Posterior cingulate gyrus (tissue), 11 donors: ENCODE measurements around the gene CENPP.

ENCODE experiments used
- DNase-seq, 10 donors: peaks; one replicate each; pipeline versions ENCODE4 v3.0.0 to v3.0.0-alpha.2; 2020 to 2021; ENCODE audit warnings: mixed read lengths in 3 of 10
- intact Hi-C: fragments of 100-400 bp; cut with DNase I; formaldehyde crosslinking; loops from one replicate; pipeline ENCODE4 v1.15.1; 2023

The CENPP gene

DNA sequence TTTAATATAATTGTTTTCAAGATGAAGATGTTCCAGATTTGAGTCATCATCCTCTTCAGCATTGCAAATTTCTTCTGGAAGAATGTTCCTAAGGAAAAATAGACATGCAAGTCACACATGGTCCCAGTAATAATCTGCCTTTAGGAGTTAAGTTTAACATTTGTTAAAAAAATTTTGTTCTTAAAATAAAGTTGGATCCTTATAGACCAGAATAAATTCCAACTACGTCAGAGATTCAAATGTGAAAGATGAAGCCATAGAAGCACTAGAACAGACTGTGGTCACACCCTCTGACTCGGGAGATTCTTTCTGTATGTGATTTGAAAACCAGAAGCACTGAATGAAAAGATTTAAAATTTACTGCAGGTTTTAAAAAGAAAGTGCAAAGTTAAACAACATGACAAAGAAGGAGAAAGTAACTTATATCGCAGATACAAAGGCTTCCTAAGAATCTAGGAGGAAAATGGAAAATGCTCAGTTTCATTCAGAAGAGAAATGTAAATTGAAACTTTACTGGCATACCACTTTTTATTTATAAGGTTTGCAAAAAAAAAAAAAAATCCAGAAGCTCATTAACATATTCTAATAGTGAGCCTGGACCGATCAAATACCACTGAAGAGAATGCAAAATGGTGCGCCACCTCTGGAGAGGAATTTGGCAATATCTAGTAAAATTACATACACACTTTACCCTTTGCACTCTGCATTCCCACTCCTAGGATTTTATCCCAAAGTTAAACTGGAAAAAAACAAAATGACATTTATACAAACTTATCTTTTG, 170.8 kb downstream of the CENPP start:
- intact Hi-C loops: no loop called here

DNA sequence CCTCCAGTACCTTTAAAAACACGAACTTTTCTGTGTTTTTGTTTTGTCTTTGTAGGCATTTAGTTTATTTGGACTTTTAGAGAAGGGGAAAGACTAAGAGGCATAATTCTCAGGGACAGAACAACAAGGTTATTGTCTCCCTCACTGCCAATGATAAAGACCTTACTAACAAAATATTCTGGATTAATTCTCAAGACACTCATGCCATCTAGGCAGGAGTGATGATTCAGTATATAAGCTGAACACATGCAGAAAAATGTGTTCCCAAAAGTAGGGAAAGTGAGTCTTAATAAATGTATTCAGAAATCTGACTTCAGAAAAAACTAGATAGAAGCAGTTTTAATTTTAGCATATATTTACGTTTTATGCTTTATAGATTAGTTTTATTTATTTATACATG, 173.9 kb downstream of the CENPP start:
- intact Hi-C loops: loop anchor here (10.0 kb wide), 1 partner anchor 115 kb away; no protein-coding TSS in a partner anchor

More for the DNA sequence above, 170.8 kb downstream of the CENPP start:
- DNase-seq: no peak

DNA sequence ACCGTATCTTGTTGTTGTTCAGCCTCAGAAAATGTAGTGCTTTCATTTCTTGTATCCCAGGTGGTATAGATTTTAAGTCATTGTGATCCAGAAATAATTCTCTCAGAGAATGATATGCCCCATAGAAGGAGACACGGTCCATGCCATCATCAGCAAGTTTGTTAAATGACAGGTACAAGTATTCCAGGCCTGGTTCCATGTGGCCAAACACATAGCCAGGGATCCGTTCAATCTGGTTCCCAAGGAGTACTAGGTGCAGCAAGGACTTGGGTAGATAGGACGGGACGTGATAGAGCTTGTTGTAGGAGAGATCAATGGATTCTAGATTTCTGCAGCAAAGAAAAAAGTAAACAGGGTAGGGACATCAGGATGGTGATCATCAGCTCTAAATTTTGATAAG, 175.0 kb downstream of the CENPP start:
- DNase-seq: no peak
- intact Hi-C loops: loop anchor here (10.0 kb wide), 1 partner anchor 114 kb away; no protein-coding TSS in a partner anchor

More for the DNA sequence above, 173.9 kb downstream of the CENPP start:
- DNase-seq: no peak

DNA sequence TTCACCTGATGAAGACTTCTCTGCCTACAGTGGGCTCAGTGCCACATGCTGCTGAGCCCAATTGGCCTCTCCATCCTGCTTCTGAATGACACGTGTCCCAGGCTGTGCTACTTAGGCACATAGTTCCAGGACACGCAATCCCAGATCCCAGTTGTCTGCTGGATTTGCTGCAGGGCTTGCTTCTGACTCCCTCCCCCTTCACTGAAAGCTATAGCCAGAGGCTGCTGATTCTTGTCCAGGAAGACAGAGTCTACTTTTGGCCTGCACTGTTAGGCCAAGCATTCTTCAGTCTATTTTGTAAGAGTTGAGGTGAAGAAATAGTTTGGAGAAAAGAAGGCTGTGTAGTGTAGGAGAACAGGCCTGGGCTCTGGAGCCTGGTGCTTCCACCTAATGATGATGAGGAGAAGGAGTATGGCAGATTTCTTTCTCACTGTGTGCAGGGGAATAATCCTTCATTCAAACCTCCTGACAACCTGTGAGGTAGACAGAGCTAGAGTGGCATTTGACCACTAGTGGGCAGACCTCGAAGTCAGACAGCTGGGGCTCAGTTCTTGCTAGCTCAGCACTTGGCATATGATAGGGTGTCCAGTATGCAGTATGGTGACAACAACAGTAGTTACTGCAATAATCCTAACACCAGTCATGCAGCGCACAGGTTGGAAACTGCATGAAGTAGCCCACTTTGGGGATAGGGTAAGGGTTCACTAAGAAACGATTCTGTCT, 176.1 kb downstream of the CENPP start:
- intact Hi-C loops: loop anchor here (10.0 kb wide), 1 partner anchor 113 kb away; no protein-coding TSS in a partner anchor
- DNase-seq: peak in 1 of 10 donors; percentile 14

DNA sequence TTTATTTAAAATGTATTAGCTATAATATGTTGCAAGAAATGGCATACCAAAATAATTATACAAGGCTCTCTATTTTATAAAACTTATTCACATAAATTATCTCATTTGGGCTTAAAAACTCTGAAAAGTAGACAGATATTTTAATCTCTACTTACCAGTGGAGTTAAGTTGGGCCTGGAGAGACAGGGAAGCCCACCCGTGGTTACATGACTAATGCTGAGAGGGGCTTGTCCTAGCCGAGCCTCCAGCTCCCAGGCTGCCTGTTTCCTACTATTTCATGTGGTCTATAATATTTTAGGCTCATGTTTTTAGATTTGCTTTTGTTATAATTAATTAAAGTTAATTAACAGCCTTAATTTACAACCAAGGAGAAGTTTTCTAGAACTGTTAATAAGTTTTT, 177.4 kb downstream of the CENPP start:
- no peak for DNase-seq
- intact Hi-C loops: loop anchor here (10.0 kb wide), 1 partner anchor 112 kb away; no protein-coding TSS in a partner anchor

DNA sequence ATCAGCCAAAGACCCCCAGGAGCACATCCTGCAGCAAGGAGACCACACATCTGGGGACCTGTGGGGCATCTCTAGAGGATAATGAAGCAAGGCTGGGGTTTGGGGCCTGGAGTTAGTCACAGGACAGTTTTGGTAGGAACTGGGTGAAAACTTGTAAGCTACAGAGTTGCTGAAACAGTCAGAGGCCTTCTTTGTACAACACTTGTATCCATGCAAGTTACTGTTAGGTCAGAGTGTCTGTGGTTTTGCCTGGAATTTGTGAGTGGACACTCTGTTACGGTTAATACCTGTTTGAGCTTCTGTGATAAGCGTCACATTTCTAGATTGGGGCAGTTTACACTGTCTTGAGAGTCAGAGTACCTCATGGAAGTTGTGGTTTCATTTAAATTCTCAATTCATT, 179.1 kb downstream of the CENPP start:
- DNase-seq: no peak
- intact Hi-C loops: loop anchor here (10.0 kb wide), 1 partner anchor 110 kb away; no protein-coding TSS in a partner anchor

DNA sequence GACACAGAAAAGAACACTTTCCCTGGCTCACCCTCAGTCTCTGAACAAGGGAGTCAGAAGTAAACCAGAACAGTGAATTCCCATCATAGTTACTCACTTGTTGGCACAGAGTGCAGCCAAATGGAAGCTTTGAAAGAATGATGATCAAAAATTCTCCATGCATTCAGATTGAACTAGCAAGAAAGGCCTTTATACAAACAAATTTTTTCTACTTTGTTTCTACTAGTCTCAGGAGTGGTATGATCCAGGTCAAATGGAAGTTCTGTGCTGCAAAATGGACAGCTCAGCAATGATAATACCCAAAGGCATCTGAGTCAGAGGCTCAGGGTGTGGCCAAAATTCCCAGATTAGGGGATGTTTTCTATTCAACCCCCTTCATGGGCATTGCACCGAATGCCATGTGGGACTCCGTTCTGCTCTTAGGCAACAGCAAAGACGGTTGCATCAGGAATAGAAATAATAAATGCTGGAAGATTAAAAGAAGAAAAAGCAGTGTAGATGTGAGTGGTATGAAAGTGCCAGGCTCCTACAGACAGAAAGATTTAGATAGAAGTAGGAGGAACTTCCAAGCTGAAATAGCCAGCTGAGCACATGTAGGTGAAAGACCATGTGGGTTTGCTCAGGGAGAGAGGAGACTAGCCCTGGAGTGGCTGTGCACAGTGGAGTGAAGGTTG, 180.6 kb downstream of the CENPP start:
- no peak for DNase-seq
- intact Hi-C loops: loop anchor here (10.0 kb wide), 1 partner anchor 108 kb away; no protein-coding TSS in a partner anchor

DNA sequence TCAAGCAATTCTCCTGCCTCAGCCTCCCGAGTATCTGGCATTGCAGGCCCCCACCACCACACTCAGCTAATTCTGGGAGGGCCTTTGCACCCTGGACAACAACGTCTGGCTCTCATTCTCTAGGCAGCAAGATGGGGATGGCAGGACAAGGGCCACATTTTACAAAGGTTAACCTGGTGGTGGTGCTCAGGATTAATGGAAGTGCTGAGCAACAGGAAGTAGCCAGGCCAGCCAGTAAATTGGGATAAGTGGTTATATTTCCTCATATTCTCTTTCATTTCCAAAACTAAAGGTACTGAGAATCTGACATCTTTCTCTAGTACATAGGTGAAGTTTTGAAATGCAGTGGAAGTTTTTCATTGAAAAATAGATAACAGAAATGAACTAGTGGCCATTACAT, 181.3 kb downstream of the CENPP start:
- intact Hi-C loops: loop anchor here (10.0 kb wide), 1 partner anchor 108 kb away; no protein-coding TSS in a partner anchor
- peak in 1 of 10 donors; percentile 26 for DNase-seq

DNA sequence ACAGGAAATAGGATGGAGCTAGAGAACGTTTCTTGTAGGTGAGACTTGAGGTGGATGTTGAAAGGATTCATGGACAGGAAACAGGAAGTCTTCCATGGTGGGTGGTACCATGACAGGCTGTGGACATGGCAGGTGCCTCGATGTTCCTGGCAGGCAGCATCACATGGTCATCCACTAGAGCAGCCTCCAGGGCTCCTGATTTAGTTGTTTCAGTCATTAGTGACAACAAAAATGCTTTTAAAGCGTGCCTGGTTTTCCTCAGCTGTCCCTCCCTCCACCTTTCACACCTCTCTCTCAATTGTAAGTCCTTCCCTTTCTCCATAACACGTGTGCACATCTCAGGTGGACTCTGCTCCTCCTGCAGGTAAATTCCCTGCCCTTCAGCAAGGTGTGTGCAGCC, 181.7 kb downstream of the CENPP start:
- intact Hi-C loops: loop anchor here (10.0 kb wide), 1 partner anchor 107 kb away; no protein-coding TSS in a partner anchor

DNA sequence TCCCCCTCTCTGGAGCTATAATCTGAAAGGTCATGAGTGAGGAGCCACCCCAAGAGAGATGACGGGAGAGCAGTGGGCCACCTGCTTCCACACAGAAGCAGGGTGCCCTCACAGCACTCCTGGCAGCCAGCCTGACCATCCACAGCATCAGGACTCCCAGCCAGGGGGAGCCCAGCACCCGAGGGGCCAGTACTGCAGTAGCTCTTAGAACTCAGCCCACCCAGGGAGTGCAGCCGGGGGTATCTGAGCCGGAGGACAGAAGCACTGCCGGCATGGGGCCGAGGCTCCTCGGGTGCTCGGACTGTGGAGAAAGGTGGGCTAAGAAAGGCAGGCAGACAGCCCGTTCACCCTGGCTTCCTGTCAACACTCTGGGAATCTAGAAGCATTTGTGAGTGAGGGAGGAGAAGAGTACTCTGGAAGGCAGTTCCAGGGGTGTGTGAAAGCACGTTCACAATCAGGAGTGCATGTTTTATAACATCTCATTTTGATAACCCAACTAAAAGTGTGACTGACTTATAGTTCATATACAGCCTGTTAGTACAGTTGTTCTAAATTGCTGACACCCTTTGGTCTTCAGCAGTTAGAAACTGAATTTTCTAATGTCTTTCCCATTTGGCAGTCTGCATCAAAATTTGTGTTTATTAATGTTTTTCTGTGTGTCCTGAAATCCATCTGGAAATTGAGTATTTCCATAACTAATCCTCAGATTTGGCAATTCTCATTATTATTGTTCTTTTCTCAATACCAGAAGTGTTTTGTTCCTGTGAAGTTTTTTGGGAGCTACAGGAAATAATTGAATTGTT, 182.5 kb downstream of the CENPP start:
- peak in 2 of 10 donors; percentile 64 to 69 for DNase-seq
- intact Hi-C loops: loop anchor here (10.0 kb wide), 1 partner anchor 107 kb away; no protein-coding TSS in a partner anchor

More for the DNA sequence above, 181.7 kb downstream of the CENPP start:
- DNase-seq: no peak

DNA sequence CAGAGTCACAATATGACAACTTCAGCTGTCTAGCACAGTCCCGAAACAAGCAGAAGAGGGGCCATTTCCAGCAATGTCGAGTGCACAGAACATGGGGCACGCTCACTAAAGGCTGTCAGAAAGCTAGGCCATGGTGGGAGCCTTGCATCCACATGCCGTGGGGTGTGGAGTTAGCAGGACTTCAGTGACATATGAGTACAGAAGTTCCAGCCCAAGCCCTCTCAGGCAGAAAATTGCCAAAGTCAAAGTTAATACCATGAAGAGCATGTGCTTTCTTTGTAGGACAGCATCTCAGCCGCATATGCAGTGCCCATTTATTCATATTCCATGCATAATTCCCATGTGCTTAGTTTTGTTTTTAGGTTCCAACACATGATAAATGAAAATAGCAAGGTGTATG, 183.3 kb downstream of the CENPP start:
- DNase-seq: no peak
- intact Hi-C loops: loop anchor here (10.0 kb wide), 1 partner anchor 106 kb away; no protein-coding TSS in a partner anchor

DNA sequence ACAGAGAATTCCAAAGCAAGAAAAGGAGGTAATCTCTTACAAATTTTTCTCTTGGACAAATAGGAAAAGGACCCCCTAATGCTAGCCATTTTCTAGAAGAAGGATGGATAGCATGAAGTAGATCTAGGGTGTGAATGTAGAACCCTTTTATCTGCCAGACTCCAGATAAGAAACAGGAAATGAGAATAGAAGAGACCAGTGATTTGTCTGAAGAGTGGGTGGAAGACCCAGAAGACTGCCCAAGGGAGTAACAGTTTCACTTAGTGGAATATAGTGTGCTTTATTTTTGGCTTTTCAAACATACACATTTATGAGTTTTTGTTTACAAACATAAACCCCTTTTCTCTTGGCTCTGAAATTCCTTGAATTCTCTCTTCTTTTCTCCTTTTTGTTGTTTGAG, 185.0 kb downstream of the CENPP start:
- intact Hi-C loops: no loop called here
- DNase-seq: no peak

DNA sequence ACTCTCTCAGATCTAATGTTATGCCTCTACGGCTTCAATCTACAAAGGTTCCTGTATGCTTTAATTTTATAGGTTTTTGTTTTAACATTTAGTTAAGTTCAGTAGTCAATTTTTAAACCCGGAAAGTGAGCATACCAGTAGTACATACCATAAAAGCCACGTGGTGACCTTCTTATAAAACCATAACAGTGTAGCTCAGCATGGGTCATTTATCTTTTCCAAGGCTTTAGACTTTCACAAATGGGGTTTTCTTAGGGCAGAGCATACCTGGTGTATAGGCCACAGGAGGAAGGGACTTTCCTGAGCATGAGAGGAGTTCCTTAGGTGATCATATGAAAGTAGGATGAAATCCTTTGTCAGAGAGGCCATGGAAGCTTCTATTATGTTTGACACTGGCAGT, 186.9 kb downstream of the CENPP start:
- DNase-seq: no peak
- intact Hi-C loops: no loop called here

DNA sequence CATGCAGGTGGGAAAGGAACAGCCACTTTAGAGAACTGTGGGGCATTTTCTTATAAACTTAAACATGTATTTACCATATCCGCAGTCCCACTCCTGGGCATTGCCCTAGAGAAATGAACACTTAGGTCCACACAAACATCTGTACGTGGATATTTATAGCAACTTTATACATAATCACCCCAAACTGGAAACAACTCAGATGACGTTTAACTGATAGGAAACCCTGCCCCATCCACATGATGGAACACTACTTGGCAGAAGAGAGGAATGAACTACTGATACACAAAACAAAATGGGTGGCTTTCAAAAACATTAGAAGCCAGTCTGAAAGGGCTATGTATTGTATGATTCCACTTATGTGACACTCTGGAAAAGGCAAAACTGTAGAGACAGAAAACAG, 187.6 kb downstream of the CENPP start:
- intact Hi-C loops: no loop called here
- DNase-seq: no peak

DNA sequence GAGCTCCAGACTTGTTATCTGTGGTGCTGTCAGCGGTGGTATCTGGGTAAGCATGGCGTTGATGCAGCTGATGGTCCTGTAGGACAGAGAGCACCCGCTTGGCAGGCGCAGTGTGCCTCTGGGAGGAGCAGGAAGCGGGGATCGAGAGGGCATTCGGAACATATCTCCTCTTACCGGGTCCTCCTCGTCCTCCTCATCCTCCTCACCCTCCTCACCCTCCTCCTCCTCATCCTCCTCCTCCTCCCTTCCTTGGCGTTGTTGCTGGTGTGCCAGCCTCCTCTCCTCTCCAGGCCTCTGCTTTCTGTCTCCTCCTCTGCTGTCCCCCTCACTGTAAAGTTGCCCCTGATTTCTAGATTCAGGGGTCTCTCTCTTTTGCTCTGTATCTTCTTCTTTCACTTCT, 188.9 kb downstream of the CENPP start:
- DNase-seq: no peak
- intact Hi-C loops: no loop called here

DNA sequence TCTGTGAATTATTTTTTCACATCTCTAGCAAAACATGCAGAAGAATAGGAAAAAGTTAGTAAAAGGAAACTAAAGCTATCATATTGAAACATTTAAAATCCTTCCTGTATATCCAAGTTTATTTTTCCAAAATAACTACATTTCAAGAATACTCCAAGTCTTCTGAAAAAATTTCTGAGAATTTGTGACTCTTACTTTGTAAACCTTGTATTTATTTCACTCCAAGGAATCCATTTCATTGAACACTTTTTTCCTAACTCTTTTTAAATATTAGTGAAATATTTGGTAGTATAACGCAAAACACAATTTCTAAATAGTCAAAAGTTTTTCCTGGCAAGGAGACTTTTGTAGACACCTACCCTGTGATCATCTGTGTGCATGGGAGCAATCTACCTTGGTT, 190.8 kb downstream of the CENPP start:
- intact Hi-C loops: no loop called here
- no peak for DNase-seq

DNA sequence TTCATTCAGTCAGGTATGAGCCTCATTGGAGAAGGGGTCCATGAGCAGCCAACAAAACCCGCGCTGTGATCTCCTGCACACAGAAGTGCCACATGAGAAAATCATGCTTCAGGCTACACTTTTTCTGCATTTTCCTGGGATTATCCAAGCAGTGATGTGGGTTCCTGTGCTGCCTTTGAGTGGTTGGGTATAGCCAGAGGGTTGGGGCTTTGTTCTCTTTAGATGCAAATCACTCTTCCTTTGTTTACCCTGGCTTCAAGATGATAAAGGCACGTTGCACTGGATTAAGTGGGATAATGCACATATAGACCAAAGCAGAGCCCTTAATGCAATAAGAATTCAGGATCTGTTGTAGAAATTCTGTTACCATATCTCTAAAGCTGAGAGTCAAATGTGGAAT, 191.3 kb downstream of the CENPP start:
- DNase-seq: no peak
- intact Hi-C loops: no loop called here

DNA sequence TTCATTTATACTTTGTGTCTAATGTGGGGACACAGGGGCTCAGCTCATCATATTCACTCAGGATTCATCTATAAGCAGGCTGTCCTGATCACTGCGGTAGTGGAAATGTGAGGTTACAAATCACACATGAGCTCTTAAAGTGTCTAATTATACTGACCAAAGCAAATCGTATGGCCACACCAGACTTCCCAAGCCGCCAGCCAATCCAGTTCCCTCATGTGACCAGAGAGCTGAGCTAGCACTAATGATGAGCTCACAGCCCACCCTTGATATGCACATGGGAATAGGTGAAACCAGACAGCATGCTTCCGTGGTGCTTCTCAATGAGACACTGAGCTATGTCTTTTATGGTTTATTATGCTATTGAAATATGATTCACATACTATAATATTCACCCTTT, 192.4 kb downstream of the CENPP start:
- no peak for DNase-seq
- intact Hi-C loops: no loop called here

DNA sequence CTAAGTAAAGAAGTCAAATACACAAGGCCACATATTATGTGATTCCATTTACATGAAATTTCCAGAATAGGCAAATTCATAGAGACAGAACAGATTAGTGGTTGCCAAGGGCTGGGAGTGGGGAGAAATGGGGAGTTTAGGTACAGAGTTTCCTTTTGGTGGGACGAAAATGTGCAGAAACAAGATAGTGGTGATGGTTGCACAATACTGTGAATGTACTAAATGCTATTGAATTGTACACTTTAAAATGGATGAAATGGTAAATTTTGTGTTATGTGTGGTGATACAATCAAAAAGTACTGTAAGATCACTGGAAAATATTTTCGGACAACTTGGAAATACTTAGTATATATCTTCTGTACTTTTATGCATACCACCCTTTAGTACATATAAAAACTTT, 195.1 kb downstream of the CENPP start:
- intact Hi-C loops: no loop called here

More for the DNA sequence above, 195.1 kb downstream of the CENPP start:
- no peak for DNase-seq
